ENCODE data around the gene ERC1.

- TF ChIP-seq POLR2A (IDR thresholded peaks at IDR 0.05; ENCODE audit: low read depth) (no peak), POLR2AphosphoS5 (IDR thresholded peaks at IDR 0.05) (no peak), EP300 (IDR thresholded peaks at IDR 0.05) (no peak)
- TF ChIP-seq, protein P1, sequence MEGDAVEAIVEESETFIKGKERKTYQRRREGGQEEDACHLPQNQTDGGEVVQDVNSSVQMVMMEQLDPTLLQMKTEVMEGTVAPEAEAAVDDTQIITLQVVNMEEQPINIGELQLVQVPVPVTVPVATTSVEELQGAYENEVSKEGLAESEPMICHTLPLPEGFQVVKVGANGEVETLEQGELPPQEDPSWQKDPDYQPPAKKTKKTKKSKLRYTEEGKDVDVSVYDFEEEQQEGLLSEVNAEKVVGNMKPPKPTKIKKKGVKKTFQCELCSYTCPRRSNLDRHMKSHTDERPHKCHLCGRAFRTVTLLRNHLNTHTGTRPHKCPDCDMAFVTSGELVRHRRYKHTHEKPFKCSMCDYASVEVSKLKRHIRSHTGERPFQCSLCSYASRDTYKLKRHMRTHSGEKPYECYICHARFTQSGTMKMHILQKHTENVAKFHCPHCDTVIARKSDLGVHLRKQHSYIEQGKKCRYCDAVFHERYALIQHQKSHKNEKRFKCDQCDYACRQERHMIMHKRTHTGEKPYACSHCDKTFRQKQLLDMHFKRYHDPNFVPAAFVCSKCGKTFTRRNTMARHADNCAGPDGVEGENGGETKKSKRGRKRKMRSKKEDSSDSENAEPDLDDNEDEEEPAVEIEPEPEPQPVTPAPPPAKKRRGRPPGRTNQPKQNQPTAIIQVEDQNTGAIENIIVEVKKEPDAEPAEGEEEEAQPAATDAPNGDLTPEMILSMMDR (IDR thresholded peaks at IDR 0.05) = no peak
Measured at GRCh38 chr12:1046727-1047126, 55.7 kb downstream of the ERC1 start.

Data from esophagus muscularis mucosa (tissue), 4 donors.